Stimulated activated CD8-positive, alpha-beta memory T cell treated with anti-CD3 and anti-CD28 coated beads, Interleukin-2, amount 100 ng/mL, for 1 hour (primary cell): ENCODE data around the gene MRGPRE.

ENCODE experiments used
- DNase-seq, 2 donors: peaks; one replicate each; pipeline ENCODE4 v3.0.0-alpha.2; 2020; ENCODE audit warnings: low read depth in 2 of 2

MRGPRE gene

GRCh38 chr11:3196161-3197043 lies 35.8 kb downstream of the MRGPRE start:
- no peak for DNase-seq

- DNase-seq: no peak
Observed at GRCh38 chr11:3195251-3196160, 36.7 kb downstream of the MRGPRE start.

- no peak for DNase-seq
Observed at GRCh38 chr11:3194016-3194816, 38.0 kb downstream of the MRGPRE start.

- DNase-seq: no peak
Observed at GRCh38 chr11:3193373-3194015, 38.7 kb downstream of the MRGPRE start.

GRCh38 chr11:3192511-3193372 lies 39.5 kb downstream of the MRGPRE start:
- DNase-seq: no peak

GRCh38 chr11:3191586-3192324 lies 40.5 kb downstream of the MRGPRE start:
- DNase-seq: no peak

GRCh38 chr11:3190600-3190999 lies 41.6 kb downstream of the MRGPRE start:
- no peak for DNase-seq

- no peak for DNase-seq
Observed at GRCh38 chr11:3189886-3190583, 42.2 kb downstream of the MRGPRE start.

- DNase-seq: no peak
Observed at GRCh38 chr11:3189196-3189843, 42.9 kb downstream of the MRGPRE start.

GRCh38 chr11:3188496-3189195 lies 43.6 kb downstream of the MRGPRE start:
- no peak for DNase-seq

GRCh38 chr11:3186166-3186953 lies 45.9 kb downstream of the MRGPRE start:
- DNase-seq: no peak

GRCh38 chr11:3184732-3185347 lies 47.4 kb downstream of the MRGPRE start:
- no peak for DNase-seq

- DNase-seq: no peak
Observed at GRCh38 chr11:3183523-3183922, 48.7 kb downstream of the MRGPRE start.

GRCh38 chr11:3182462-3182852 lies 49.8 kb downstream of the MRGPRE start:
- DNase-seq: no peak

GRCh38 chr11:3181725-3182461 lies 50.3 kb downstream of the MRGPRE start:
- DNase-seq: no peak

- no peak for DNase-seq
Observed at GRCh38 chr11:3180869-3181268, 51.3 kb downstream of the MRGPRE start.
